NCI-H2196 (cell line): Measurements from ENCODE around the gene SYNJ2.

Experiments
- DNase-seq: peaks from one replicate; lab custom pipeline; 2025; ENCODE audit not compliant: unreplicated experiment; lab: John Stamatoyannopoulos, UW

Gene SYNJ2

GRCh38 chr6:158040804-158041347 is 59.2 kb downstream of the SYNJ2 start:
- no peak for DNase-seq

GRCh38 chr6:158041370-158041769 is 59.7 kb downstream of the SYNJ2 start:
- no peak for DNase-seq

GRCh38 chr6:158041788-158042187 is 60.1 kb downstream of the SYNJ2 start:
- no peak for DNase-seq

GRCh38 chr6:158042245-158042798 is 60.7 kb downstream of the SYNJ2 start:
- DNase-seq = no peak

- DNase-seq = no peak
Measured at GRCh38 chr6:158043008-158043407, 61.3 kb downstream of the SYNJ2 start.

- no peak for DNase-seq
Measured at GRCh38 chr6:158043586-158044524, 62.2 kb downstream of the SYNJ2 start.

GRCh38 chr6:158044525-158044888 is 62.8 kb downstream of the SYNJ2 start:
- no peak for DNase-seq

GRCh38 chr6:158046201-158047126 is 64.8 kb downstream of the SYNJ2 start:
- no peak for DNase-seq

GRCh38 chr6:158047127-158047518 is 65.5 kb downstream of the SYNJ2 start:
- DNase-seq = no peak

GRCh38 chr6:158047563-158048323 is 66.1 kb downstream of the SYNJ2 start:
- no peak for DNase-seq

GRCh38 chr6:158048589-158048988 is 66.9 kb downstream of the SYNJ2 start:
- no peak for DNase-seq

- DNase-seq = no peak
Measured at GRCh38 chr6:158049055-158050028, 67.7 kb downstream of the SYNJ2 start.

GRCh38 chr6:158050107-158050735 is 68.6 kb downstream of the SYNJ2 start:
- DNase-seq = no peak

- DNase-seq = no peak
Measured at GRCh38 chr6:158050955-158051354, 69.3 kb downstream of the SYNJ2 start.

GRCh38 chr6:158051968-158052367 is 70.3 kb downstream of the SYNJ2 start:
- DNase-seq = no peak

- no peak for DNase-seq
Measured at GRCh38 chr6:158053377-158054313, 72.0 kb downstream of the SYNJ2 start.

- DNase-seq = no peak
Measured at GRCh38 chr6:158056355-158056754, 74.7 kb downstream of the SYNJ2 start.

- no peak for DNase-seq
Measured at GRCh38 chr6:158056804-158057203, 75.1 kb downstream of the SYNJ2 start.
